ENCODE data around the gene MCUB. TPM values are rescaled to one million over a fixed set of nuclear protein-coding genes. Genes with fewer than 3 reads are reported as not detected.
A peak's percentile ranks its signal among the peaks of the same experiment; 100 is the strongest.
"Not testable (repeated sequence)": the region's sequence is repeated elsewhere in the genome, so short reads cannot be mapped to it uniquely, and the experiment has no call there.

MCUB gene
- total RNA-seq, 4 donors from 2014 or later, result 6.5 to 18.5 (median 12.4) TPM

- Histone ChIP-seq H3K4me3 (replicated peaks in 1 of 3) (no peak overlapping the region), H3K36me3 (no peaks in the 10 kb centered on the region), H3K27me3 (no peaks in the 10 kb centered on the region), H3K9me3 (no peaks in the 10 kb centered on the region), H3K27ac (no peak overlapping the region), H3K4me1 (peaks cover 0 to 3% of the 10 kb centered on the region in 2 donors)
- no peak for DNase-seq
- intact Hi-C loops (cut with DNase I), result loop anchor here (10.0 kb wide), 1 partner anchor 120 kb away; the partner anchor contains the start of gene SEC24B
- WGBS, 2 donors, result 90 to 91% methylated on average over 3 of the region's 3 CpGs
- TF ChIP-seq POLR2A (IDR thresholded peaks at IDR 0.05), result no peak
Observed at GRCh38 chr4:109554971-109555370, 5.1 kb upstream of the MCUB start.

- no peak for DNase-seq
- WGBS, 2 donors, result 97 to 99% methylated on average over 16 to 23 of the region's 28 CpGs
- Histone ChIP-seq H3K9me3 (no peaks in the 10 kb centered on the region), H3K27ac (no peak overlapping the region), H3K27me3 (no peaks in the 10 kb centered on the region), H3K4me1 (peaks cover 5 to 8% of the 10 kb centered on the region in 2 donors), H3K36me3 (no peaks in the 10 kb centered on the region), H3K4me3 (replicated peaks in 1 of 3) (no peak overlapping the region)
- TF ChIP-seq CTCF (IDR thresholded peaks at IDR 0.05), result no peak
- TF ChIP-seq POLR2A (IDR thresholded peaks at IDR 0.05), result no peak
- intact Hi-C loops (cut with DNase I), result loop anchor here (10.0 kb wide), 1 partner anchor 123 kb away; the partner anchor contains the start of gene SEC24B
Observed at GRCh38 chr4:109557433-109557832, 2.6 kb upstream of the MCUB start.

GRCh38 chr4:109558095-109558494, 2.0 kb upstream of the MCUB start:
- not testable (repeated sequence) for DNase-seq; H3K4me3 ChIP-seq (replicated peaks in 1 of 3); H3K36me3 ChIP-seq; H3K9me3 ChIP-seq; H3K4me1 ChIP-seq; H3K27me3 ChIP-seq; H3K27ac ChIP-seq
- WGBS, 2 donors, result 95 to 97% methylated on average over 6 of the region's 6 CpGs
- intact Hi-C loops (cut with DNase I), result loop anchor here (10.0 kb wide), 1 partner anchor 123 kb away; the partner anchor contains the start of gene SEC24B

- peak overlapping the region; percentile 43 to 69 (median 63) for H3K4me3 ChIP-seq (replicated peaks in 1 of 3)
- 11 to 19% methylated on average over 15 to 21 of the region's 27 CpGs for WGBS, 2 donors
- DNase-seq, result peak; percentile 9 to 10
Observed at GRCh38 chr4:109559625-109559982, 442 bp upstream of the MCUB start.

GRCh38 chr4:109560687-109561461, 828 bp downstream of the MCUB start:
- Histone ChIP-seq H3K27ac (peak overlapping the region; percentile 4 to 82 (median 41)), H3K9me3 (no peaks in the 10 kb centered on the region), H3K27me3 (no peaks in the 10 kb centered on the region), H3K4me1 (peaks cover 5 to 8% of the 10 kb centered on the region in 2 donors), H3K36me3 (no peaks in the 10 kb centered on the region), H3K4me3 (replicated peaks in 1 of 3) (peak overlapping the region; percentile 43 to 69 (median 63))
- peak; percentile 23 to 26 for DNase-seq
- TF ChIP-seq CTCF (IDR thresholded peaks at IDR 0.05), result no peak
- intact Hi-C loops (cut with DNase I), result no loop called here
- 3 to 5% methylated on average over 16 to 29 of the region's 29 CpGs for WGBS, 2 donors

More at GRCh38 chr4:109559625-109559982, 442 bp upstream of the MCUB start:
- intact Hi-C loops (cut with DNase I), result loop anchor here (10.0 kb wide), 1 partner anchor 125 kb away; the partner anchor contains the start of gene SEC24B
- Histone ChIP-seq H3K27me3 (no peaks in the 10 kb centered on the region), H3K4me1 (peaks cover 5 to 8% of the 10 kb centered on the region in 2 donors), H3K36me3 (no peaks in the 10 kb centered on the region), H3K27ac (peak overlapping the region in 2 of 3 donors; percentile 41 to 82), H3K9me3 (no peaks in the 10 kb centered on the region)
- TF ChIP-seq CTCF (IDR thresholded peaks at IDR 0.05), result no peak
- no peak for TF ChIP-seq POLR2A (IDR thresholded peaks at IDR 0.05)

Measured in thyroid gland (tissue), 4 donors.